Loucy (cell line): ENCODE results near the gene LMO4.

Experiments
- H2AFZ ChIP-seq: fragments of 200-600 bp; sonication (generic); 2 replicates; pipeline ENCODE4 v1.6.0; 2016; ENCODE audit warnings: antibody characterized with exemption, mild to moderate bottlenecking, low read length, moderate library complexity
- H3F3A ChIP-seq: fragments of 200-600 bp; 2 replicates; pipeline ENCODE4 v1.6.0; 2016; ENCODE audit warnings: antibody characterized with exemption, low read depth, mild to moderate bottlenecking
- H3K27me3 ChIP-seq: fragments of 200-600 bp; sonication (generic); 2 replicates; pipeline ENCODE4 v1.6.1; 2014; ENCODE audit warnings: low read length, mild to moderate bottlenecking; ENCODE audit not compliant: insufficient read depth, poor library complexity, severe bottlenecking
- H3K36me3 ChIP-seq: fragments of 200-600 bp; sonication (generic); 2 replicates; pipeline ENCODE4 v1.6.1; 2016; ENCODE audit warnings: low read length; ENCODE audit not compliant: insufficient read depth
- H3K4me1 ChIP-seq: fragments of 200-600 bp; sonication (generic); 2 replicates; pipeline ENCODE4 v1.5.1; 2014; ENCODE audit warnings: low read length, mild to moderate bottlenecking; ENCODE audit not compliant: insufficient read depth, poor library complexity, severe bottlenecking
- H3K4me2 ChIP-seq: fragments of 200-600 bp; sonication (generic); 2 replicates; pipeline ENCODE4 v1.6.0; 2014; ENCODE audit warnings: antibody characterized with exemption, low read length, low read depth, mild to moderate bottlenecking; ENCODE audit not compliant: poor library complexity, severe bottlenecking
- H3K4me3 ChIP-seq: fragments of 200-600 bp; sonication (generic); 2 replicates; pipeline ENCODE4 v1.5.1; 2014; ENCODE audit warnings: low read length, mild to moderate bottlenecking, mixed read lengths; ENCODE audit not compliant: poor library complexity, severe bottlenecking
- H3K79me2 ChIP-seq: fragments of 200-600 bp; sonication (generic); 2 replicates; pipeline ENCODE4 v1.6.1; 2014; ENCODE audit warnings: low read length; ENCODE audit not compliant: insufficient read depth
- H3K9ac ChIP-seq: fragments of 200-600 bp; sonication (generic); 2 replicates; pipeline ENCODE4 v1.6.0; 2014; ENCODE audit warnings: mild to moderate bottlenecking, low read depth, low read length, moderate library complexity; ENCODE audit not compliant: poor library complexity, severe bottlenecking
- H3K9me2 ChIP-seq: fragments of 200-600 bp; sonication (generic); replicated peaks from 2 replicates; pipeline ENCODE4 v1.6.1; 2016; ENCODE audit warnings: low read depth, low read length, mixed read lengths
- H3K9me3 ChIP-seq: fragments of 200-600 bp; sonication (generic); 2 replicates; pipeline ENCODE4 v1.6.1; 2014; ENCODE audit warnings: mild to moderate bottlenecking, antibody characterized with exemption, low read length, low read depth; ENCODE audit not compliant: insufficient read depth
- H4K20me1 ChIP-seq: fragments of 200-600 bp; sonication (generic); 2 replicates; pipeline ENCODE4 v1.6.0; 2014; ENCODE audit warnings: antibody characterized with exemption, low read length, mild to moderate bottlenecking; ENCODE audit not compliant: insufficient read depth, poor library complexity, severe bottlenecking
- EZH2phosphoT487 ChIP-seq: fragments of 200-600 bp; IDR thresholded peaks from 2 replicates; pipeline ENCODE4 v1.6.1; 2018; ENCODE audit warnings: antibody characterized with exemption, mild to moderate bottlenecking, moderate library complexity, borderline replicate concordance
- TF ChIP-seq, protein P1 (sequence below): fragments of 200-600 bp; sonication (generic); conservative IDR thresholded peaks from 2 replicates; pipeline ENCODE4 v1.5.1; 2014; ENCODE audit warnings: mild to moderate bottlenecking, antibody characterized with exemption, low read length

LMO4 gene

DNA sequence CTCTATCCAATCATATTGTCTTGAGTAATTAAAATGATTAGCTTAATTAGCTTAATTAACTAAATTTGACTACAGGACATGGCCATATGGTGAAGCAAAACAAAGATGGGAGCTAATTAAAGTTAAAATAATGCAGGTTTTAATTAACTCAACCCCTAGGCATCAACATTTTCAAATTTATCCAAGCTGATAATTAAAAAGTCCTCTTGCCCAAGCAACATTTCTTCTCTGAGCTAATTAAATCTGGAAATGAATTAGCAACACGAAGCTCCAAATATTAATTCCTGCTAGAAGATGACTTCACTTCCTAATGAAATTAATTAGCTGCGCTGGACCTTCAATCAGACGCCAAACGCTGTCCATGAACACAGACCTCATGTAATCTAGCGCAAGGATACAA lies 27.9 kb downstream of the LMO4 start:
- Histone ChIP-seq H3K9me2 (no peaks in the 10 kb centered on the region), H3K4me1 (no peaks in the 10 kb centered on the region), H3K36me3 (no peaks in the 10 kb centered on the region), H3K79me2 (no peaks in the 10 kb centered on the region), H3K4me3 (no peak overlapping the region), H3K4me2 (no peak overlapping the region), H2AFZ (no peak overlapping the region), H4K20me1 (no peaks in the 10 kb centered on the region), H3K9ac (no peak overlapping the region), H3F3A (no peaks in the 10 kb centered on the region), H3K9me3 (no peaks in the 10 kb centered on the region), H3K27me3 (no peaks in the 10 kb centered on the region)
- TF ChIP-seq, protein P1, sequence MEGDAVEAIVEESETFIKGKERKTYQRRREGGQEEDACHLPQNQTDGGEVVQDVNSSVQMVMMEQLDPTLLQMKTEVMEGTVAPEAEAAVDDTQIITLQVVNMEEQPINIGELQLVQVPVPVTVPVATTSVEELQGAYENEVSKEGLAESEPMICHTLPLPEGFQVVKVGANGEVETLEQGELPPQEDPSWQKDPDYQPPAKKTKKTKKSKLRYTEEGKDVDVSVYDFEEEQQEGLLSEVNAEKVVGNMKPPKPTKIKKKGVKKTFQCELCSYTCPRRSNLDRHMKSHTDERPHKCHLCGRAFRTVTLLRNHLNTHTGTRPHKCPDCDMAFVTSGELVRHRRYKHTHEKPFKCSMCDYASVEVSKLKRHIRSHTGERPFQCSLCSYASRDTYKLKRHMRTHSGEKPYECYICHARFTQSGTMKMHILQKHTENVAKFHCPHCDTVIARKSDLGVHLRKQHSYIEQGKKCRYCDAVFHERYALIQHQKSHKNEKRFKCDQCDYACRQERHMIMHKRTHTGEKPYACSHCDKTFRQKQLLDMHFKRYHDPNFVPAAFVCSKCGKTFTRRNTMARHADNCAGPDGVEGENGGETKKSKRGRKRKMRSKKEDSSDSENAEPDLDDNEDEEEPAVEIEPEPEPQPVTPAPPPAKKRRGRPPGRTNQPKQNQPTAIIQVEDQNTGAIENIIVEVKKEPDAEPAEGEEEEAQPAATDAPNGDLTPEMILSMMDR: no peak
- no peak for TF ChIP-seq EZH2phosphoT487

DNA sequence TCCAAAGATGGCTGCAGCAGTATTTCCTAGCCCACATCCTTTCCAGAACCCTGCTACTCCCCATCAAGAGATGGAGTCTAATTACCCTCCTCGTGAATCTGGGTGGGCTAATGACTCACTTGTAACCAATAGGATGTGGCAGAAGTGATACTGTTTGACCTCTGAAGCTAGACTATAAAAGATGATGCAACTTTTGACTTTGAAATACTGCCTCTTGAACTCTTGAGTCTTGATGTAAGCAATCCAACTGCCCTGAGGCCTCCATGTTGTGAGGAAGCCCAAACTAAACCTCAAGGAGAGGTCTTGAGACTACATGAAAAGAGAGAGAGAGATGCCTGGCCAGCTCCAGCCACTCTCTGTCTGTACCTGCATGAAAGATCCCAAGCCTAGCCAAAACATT lies 29.5 kb downstream of the LMO4 start:
- no peak overlapping the region for H3K9ac ChIP-seq
- H3K9me2 ChIP-seq: no peaks in the 10 kb centered on the region
- no peak overlapping the region for H3K4me2 ChIP-seq
- H4K20me1 ChIP-seq: no peaks in the 10 kb centered on the region
- no peaks in the 10 kb centered on the region for H3K79me2 ChIP-seq
- no peaks in the 10 kb centered on the region for H3F3A ChIP-seq
- no peak overlapping the region for H3K4me3 ChIP-seq
- no peaks in the 10 kb centered on the region for H3K4me1 ChIP-seq
- TF ChIP-seq EZH2phosphoT487: no peak
- TF ChIP-seq, protein P1: no peak
- H3K27me3 ChIP-seq: no peaks in the 10 kb centered on the region
- no peaks in the 10 kb centered on the region for H3K36me3 ChIP-seq
- no peak overlapping the region for H2AFZ ChIP-seq
- H3K9me3 ChIP-seq: no peaks in the 10 kb centered on the region

- no peaks in the 10 kb centered on the region for H4K20me1 ChIP-seq
- no peak overlapping the region for H2AFZ ChIP-seq
- H3K36me3 ChIP-seq: no peaks in the 10 kb centered on the region
- no peaks in the 10 kb centered on the region for H3K79me2 ChIP-seq
- H3K27me3 ChIP-seq: no peaks in the 10 kb centered on the region
- H3K4me2 ChIP-seq: no peak overlapping the region
- no peak for TF ChIP-seq EZH2phosphoT487
- TF ChIP-seq, protein P1: no peak
- H3F3A ChIP-seq: no peaks in the 10 kb centered on the region
- H3K4me3 ChIP-seq: no peak overlapping the region
- no peak overlapping the region for H3K9ac ChIP-seq
- H3K9me2 ChIP-seq: no peaks in the 10 kb centered on the region
- no peaks in the 10 kb centered on the region for H3K4me1 ChIP-seq
- H3K9me3 ChIP-seq: no peaks in the 10 kb centered on the region
Observed at GRCh38 chr1:87359586-87359985, 30.9 kb downstream of the LMO4 start.
